HG03280 (cell line): ENCODE results near the gene ACTR3C.

Experiments used
- ATAC-seq: cut with Tn5 transposase; IDR thresholded peaks from one replicate; pipeline ENCODE4 v1.9.1; 2021; ENCODE audit warnings: mild to moderate bottlenecking, moderate library complexity; ENCODE audit not compliant: unreplicated experiment

Gene ACTR3C

GRCh38 chr7:150337179-150337578 is 13.8 kb upstream of the ACTR3C start:
- ATAC-seq = no peak

GRCh38 chr7:150336746-150337145 is 13.4 kb upstream of the ACTR3C start:
- ATAC-seq = no peak

GRCh38 chr7:150335774-150336112 is 12.4 kb upstream of the ACTR3C start:
- no peak for ATAC-seq

- no peak for ATAC-seq
Measured at GRCh38 chr7:150335108-150335773, 11.9 kb upstream of the ACTR3C start.

GRCh38 chr7:150334108-150334507 is 10.8 kb upstream of the ACTR3C start:
- no peak for ATAC-seq

- ATAC-seq = no peak
Measured at GRCh38 chr7:150333659-150334058, 10.3 kb upstream of the ACTR3C start.

- ATAC-seq = no peak
Measured at GRCh38 chr7:150332852-150333635, 9.7 kb upstream of the ACTR3C start.

- ATAC-seq = no peak
Measured at GRCh38 chr7:150330211-150330885, 7.0 kb upstream of the ACTR3C start.

- no peak for ATAC-seq
Measured at GRCh38 chr7:150329331-150330120, 6.2 kb upstream of the ACTR3C start.

- ATAC-seq = no peak
Measured at GRCh38 chr7:150327308-150327707, 4.0 kb upstream of the ACTR3C start.

GRCh38 chr7:150326657-150327268 is 3.4 kb upstream of the ACTR3C start:
- ATAC-seq = no peak

- ATAC-seq = no peak
Measured at GRCh38 chr7:150325901-150326300, 2.6 kb upstream of the ACTR3C start.

- ATAC-seq = no peak
Measured at GRCh38 chr7:150325110-150325611, 1.8 kb upstream of the ACTR3C start.

GRCh38 chr7:150324373-150324961 is 1.1 kb upstream of the ACTR3C start:
- ATAC-seq = no peak

GRCh38 chr7:150323682-150324372 is 482 bp upstream of the ACTR3C start:
- ATAC-seq = peak; percentile 14

GRCh38 chr7:150322114-150322832 is 1.1 kb downstream of the ACTR3C start:
- peak; percentile 39 for ATAC-seq

- ATAC-seq = no peak
Measured at GRCh38 chr7:150321788-150322113, 1.6 kb downstream of the ACTR3C start.

- no peak for ATAC-seq
Measured at GRCh38 chr7:150317748-150318444, 5.4 kb downstream of the ACTR3C start.
